GM18511 (cell line): ENCODE measurements around the gene OPN4.

Source experiments
- ATAC-seq: cut with Tn5 transposase; IDR thresholded peaks from one replicate; pipeline ENCODE4 v1.9.1; 2021; ENCODE audit warnings: mild to moderate bottlenecking, moderate library complexity; ENCODE audit not compliant: unreplicated experiment

The OPN4 gene

DNA sequence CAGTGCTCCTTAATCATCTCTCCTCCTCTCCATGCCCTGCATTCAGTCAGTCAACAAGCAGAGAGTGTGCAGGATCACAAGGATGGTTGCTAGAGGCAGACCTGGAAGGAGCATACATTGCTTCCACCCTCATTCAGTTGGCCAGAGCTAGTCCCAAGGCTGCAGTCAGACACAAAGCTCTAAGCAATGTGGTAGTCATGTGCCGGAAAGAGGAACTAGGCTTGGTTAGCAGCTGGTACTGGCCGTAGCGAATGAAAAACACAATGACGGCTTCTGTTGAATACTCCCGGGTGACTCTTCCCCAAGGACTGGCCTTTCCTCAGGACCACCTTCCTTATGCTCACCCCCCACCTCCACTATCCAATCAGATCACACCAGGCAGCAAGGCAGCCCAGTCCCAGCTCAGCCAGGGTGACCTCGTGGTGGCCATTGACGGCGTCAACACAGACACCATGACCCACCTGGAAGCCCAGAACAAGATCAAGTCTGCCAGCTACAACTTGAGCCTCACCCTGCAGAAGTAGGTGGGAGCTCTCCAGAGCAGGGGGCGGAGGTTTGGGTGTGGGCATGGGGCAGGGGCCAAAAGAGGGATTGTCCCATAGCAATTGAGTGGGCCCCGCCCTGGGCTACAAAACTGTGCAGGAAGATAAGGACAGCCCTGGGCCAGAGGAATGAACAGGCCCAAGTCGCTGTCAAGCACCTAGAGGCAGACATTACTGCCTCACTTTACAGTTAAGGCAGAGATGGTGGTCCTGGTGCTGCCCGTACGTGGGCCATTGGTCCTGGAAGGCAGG lies 24.8 kb downstream of the OPN4 start:
- peak; percentile 78 for ATAC-seq

DNA sequence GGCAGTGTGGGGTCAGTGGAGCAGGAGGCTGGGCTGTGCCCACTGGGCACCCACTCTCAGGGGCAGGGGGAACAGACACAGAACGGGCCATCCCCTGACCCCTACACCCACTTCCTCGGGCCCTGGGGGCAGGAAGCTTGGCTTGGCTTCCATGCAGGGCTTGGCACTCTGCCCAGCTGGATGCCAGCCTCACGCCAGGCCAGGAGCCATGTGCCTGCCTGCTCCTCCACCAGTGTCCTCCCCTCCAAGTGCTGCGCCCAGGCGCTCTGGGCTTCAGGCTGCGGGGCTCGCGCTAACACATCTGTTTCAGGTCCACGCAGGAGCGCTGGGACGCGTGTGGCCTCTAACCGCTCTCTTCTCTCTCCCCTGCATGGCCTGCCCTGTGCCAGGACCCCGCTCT lies 26.7 kb downstream of the OPN4 start:
- no peak for ATAC-seq

DNA sequence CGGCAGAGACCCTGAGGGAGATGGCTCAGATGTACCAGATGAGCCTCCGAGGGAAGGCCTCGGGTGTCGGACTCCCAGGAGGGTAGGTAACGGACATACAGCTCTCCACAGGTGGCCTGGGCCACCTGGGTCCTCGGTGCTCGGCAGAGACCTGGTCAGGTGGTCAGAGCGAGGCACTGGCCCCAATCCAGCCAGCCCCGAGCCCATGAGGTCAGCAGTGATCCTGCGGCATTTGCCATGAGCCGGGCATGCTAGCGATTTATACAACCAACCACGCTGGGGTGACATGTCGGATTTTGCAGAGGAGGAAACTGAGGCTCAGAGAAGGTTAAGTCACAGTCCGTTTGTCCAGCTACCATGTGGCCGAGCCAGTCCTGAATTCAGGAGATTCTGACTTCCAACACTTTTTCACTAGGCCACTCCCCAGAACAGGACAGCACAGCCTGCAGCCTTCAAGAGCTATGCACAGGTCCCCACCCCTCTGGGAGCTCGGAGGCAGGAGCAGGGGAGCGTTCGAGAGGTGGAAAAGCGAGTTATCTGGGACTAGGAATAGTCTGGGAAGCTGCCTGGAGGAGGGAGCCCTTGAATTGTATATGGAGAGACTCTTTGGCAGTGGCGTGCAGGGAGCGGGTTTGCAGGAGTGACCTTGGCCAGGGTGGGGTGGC lies 27.5 kb downstream of the OPN4 start:
- ATAC-seq: no peak

DNA sequence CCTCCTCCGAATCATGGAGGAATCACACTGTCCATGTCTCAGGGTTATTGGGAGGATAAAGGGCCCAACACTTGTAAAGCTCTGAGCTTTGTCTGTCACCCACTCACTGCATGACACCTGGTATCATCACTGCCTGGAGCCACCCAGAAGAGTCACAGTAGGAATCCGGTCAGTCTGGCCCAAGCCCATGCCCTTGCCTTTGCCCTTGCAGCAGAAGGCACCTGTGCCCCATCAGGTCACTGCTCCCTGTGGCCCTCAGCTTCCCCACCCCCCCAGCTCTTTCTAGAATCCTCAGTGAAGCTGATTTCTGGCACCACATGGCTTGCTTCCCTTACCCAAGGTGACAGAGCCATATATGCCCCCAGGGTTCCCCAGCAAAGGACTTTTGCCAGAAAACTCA lies 28.3 kb downstream of the OPN4 start:
- ATAC-seq: no peak

DNA sequence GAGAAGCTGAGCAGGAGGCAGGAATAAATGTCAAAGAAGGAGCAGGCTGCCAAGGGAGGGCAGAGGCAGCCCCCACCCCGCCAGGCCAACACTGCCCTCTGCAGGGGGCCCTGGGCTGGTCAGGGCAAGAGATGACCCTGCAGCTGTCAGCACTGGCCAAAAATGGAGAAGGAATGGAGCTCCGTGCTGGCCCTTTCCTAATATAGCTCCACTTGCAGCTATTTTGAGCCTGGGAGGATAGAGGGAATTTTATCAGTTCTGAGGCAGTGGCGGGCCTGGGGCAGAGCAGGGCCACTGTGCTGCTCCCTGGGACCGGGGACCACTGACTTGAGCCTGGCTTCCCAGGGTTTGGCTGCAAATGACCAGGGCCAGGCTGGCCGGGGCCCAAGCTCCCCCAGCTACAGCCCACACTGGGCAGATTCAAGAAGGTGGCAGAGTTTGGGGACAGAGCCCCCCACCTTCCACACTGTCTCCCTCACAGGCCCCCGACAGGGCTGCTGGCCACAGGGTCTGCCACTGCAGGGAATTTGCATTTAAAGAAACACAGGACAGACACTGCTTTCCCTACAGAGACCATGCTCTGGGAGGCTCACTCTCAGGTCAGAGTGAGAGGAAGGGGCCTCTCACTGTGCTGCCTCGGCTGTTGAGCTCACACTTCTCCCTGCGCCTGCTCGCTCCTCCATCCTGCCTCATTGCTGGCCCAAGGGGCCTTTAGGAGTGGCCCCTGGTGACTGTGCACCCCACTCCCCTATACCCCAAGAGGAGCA lies 30.2 kb downstream of the OPN4 start:
- no peak for ATAC-seq

DNA sequence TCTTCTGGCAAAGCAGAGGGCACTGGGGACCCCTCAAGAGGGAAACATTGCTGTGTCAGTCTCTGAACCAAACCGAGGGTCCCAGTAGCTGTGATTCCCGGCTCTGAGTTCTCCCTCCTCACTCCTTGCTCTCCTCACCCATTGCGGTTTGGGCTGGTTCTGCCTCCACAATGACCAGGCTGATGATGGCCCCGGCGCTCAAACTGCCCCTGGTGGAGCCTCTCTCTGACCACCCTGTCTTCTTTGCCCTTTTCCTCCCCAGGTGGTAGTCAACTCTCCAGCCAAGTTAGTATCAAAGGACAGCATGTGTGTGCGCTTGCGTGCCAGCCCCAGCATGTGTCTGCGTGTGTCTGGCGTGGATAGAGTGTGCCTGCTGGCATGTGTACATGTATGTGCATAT lies 31.1 kb downstream of the OPN4 start:
- no peak for ATAC-seq

DNA sequence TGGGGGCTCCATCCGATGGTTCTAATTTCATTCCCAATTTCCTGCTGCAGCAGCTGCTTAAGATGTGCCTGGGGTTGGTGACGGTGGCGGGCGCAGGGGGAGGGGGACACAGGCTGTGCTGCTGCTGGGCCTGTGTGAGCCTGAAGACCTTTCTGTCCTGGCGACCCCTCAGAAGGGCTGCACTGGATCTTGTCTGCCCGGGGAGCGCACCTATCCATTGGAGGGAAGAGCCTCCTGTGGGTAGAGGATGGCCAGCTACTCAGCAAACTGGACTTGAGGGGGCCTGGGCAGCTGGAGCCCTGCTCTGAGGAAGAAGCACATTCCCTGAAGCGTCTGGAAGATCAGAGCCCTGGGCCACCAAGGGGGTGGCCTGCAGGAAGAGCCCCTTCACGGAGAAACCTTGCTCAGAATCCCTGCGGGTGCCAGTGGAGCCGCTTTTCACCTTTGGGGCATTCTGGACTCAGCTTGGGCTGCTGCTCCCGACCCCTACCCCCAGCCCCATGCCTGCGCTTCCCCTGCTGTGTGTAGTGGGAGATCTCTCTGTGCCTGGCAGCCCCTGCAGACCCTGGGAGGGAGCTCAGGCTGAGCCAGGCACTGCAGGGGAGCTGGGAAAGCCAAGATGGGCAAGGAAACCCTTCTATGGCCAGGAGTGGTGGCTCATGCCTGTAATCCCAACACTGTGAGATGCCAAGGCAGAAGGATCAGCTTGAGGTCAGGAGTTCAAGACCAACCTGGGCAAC lies 31.7 kb downstream of the OPN4 start:
- no peak for ATAC-seq

DNA sequence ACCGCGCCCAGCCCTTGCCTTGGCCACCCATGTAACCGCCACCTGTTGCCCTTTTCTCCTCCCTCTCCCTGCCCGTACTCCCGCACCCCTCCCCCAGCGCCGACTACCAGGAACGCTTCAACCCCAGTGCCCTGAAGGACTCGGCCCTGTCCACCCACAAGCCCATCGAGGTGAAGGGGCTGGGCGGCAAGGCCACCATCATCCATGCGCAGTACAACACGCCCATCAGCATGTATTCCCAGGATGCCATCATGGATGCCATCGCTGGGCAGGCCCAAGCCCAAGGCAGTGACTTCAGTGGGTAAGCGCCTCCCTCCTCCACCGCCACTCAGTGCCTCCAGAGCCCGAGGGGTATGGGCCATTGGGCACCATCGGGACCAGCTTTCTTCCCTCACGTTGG lies 32.6 kb downstream of the OPN4 start:
- no peak for ATAC-seq

DNA sequence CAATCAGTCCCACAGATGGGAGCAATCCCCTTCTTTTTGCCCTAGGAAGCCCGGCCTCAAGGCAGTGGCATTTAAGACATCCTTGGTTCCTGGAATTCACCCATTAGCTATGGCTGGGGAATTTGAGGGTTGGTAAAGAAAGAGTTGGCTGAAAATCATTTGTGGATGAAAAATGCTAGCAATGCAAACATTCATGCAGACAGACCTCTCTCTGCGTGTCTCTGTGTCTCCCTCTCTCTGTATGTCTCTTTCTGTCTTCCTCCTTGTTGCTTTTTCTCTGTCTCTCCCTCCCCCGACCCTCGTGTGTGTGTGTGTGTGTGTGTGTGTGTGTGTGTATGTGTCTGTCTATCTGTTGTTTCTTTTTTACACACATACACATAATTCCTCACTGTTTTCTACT lies 33.4 kb downstream of the OPN4 start:
- no peak for ATAC-seq

DNA sequence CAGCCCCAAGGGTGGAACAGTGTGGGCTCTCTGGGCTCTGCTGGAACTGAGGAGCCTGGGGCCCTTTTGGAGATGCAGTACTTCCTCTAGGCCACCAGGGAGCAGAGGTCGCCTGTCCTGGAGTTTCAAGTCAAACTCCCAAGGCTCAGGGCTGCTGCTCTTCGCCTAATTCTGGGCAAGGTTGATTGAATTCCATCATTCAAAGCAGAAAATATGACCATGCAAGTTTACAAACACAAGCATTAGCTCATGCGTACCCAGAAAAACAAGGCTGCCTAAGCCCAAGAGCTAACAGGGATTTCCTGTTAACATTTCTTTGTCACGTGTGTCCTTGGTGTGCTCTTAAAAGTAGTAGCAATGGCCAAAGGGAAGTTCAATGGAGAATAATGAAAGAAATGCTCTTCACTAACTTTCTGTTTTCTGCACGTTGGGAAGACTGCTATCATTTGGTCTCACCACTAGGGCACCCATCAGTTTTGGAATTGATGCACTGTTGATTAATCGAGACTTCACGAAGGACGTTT lies 34.1 kb downstream of the OPN4 start:
- ATAC-seq: peak; percentile 77

DNA sequence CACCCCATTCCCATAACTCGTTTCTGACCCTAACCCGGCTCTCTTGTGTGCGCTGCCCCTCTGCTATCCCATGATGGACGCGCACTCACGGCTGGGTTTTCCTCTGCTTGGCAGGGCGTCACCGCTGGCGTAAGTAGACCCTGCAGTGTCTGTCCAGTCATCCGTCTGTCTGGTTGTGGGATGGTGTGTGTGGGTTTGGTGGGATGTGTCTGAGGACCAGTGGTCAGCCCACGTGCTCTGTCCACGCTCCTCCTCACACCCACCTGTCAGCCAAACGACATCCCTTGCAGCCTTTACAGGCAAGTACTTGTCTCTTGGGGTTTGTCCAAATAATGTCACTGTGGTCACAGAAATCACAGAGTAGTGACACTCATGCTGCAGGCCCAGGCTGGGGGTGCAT lies 34.8 kb downstream of the OPN4 start:
- no peak for ATAC-seq

DNA sequence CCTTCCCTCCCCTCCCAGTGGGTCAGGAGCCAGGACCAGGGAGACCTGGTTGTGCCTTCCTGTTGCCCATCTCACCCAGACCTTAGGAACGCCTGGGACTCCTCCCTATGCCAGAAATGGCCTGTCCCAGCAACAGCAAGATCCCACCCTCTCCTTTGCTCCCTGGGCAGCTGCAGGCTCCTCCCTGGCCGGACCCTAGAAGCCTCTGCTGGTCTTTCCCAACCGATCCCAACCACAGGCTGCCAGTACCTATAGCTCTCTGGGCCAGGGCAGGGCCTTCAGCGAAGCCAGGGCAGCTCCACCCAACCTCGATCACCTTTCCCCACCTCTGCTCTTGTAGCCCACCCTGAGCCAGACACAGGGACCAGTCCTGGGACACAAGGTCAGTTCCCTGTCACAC lies 35.9 kb downstream of the OPN4 start:
- no peak for ATAC-seq

DNA sequence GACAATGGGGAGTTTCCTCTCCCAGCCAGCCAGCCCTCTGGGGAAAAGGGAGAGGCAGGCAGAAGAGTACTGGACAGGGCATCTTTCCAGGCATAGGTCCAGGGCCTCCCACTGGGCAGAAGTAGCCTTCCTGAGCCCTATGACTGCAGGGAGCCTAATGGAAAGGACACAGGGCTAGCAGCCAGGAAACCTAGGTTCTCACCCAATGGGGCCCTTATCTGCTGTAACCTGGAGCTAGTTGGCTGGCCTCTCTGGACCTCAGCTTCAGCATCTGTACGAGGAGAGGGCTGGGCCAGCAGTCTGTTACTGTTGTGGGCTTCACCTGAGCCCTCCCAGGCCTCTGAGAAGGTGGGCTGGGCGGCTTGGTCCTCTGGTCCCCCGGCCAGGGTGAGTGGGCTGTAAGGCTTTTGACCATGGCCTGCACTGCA lies 36.3 kb downstream of the OPN4 start:
- ATAC-seq: no peak

DNA sequence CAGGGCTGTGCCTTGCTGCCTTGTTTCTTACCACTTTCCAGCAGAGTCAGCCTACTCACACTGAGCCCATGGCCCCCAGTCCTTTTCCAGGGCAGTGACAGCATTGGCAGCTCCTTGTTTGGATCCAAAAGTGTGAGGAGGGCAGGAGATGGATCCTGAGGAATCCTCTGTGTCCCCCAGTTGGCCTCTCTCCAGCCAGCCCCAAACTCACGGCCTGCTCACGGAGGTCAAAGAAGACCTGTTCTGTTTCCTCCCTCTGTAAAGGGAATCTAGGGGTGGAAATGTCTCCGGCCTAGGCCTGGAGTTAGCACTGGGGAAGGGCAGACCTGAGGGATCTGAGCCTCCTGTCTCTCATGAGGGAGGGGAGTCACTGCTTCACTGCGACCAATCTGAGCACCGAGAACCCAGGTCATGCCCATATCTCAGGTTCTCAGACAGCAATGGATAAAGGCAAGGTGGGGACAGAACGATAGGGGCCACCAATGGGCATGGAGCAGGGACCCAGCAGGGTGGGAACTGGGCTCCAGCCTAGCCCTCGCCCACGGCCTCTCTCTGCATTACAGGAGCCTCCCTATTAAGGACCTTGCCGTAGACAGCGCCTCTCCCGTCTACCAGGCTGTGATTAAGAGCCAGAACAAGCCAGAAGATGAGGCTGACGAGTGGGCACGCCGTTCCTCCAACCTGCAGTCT lies 37.1 kb downstream of the OPN4 start:
- no peak for ATAC-seq

DNA sequence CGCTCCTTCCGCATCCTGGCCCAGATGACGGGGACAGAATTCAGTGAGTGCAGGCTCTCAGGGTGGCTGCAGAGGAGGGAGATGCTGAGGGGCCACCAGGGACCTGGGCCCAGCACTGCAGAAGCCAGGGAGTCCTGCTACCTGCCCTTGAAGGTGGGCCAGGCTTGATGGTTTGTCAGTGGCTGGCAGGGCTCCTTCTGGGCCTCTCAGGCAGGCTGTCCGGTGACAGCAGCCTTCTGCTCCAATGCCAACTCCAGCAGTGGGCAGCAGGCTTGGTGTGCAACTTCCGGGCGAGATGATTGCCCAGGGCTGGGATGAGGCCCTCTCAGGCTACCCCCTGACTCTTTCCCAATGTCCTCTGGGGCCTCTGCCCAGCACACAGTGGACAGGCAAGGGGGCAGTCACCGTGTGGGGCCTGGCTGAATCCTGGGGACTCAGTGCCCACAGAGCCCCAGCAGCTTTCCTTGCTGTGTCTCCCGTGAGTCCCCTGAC lies 37.7 kb downstream of the OPN4 start:
- ATAC-seq: no peak

DNA sequence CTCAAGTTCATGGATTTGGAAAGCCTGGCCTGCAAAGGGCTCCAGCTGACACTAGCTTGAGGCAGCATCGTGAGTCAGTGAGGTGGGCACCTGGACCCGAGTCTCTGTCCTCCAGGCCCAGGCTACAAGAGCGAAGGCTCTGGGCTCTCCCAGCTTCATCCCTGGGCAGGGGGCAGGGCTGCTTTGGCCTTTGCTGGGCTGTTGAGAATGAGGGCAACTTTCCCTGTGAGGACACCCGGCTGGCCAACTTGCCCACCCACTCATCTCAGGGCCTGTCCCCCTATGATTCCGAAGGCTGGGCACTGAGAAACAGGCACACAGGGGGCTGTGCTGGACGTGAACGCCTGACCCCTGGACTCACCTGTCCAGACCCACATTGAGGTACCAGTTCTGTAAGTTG lies 38.3 kb downstream of the OPN4 start:
- ATAC-seq: no peak

DNA sequence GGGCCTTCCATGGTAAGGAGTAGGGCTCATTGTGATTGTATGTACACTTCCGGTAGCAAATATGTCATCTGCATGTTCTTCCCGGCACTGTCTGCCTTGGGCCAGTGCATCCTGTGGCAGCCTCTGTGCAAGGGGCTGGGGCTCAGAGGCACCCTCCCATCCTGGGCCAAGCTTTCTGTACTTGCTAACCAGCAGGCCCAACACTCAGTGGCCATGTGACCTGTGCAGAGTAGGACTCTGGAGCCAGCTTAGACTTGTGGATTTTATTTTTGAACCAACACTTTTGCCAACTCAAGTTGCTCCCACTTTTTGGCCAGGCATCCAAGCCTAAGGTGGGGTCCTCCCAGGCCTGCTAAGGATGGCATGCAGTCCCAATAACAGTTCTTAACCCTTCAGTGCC lies 38.9 kb downstream of the OPN4 start:
- ATAC-seq: no peak

DNA sequence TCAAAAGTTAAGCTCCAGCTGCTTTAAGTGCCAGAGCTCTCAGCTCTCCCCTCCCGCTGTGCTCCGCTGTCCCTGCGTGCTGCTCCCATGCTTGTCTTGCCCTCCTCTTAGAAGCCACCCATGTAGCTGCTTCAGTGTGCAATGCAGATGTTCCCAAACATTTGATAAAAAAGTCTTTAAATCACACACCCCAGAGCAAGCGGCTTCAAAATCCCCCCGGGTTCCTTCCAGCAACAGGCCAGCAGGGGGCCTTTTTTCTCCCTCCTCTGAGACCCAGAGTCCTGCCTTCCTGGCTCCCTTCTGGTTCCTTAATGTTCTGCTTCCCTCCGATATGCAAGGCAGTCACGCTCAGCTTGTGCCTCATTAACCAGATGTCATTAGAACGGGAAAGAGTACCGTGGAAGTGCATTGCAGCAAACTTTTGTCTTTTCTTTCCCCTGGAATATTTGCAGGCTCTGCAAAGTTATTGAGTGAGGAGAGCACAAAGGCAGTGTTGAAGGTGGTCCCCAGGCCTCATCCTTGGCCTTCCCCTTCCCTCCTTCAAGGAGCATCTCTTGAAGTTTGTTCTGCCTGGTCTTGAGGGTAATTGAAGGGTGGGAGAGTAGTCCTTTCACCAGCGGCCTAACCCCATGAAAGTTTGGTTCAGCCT lies 39.5 kb downstream of the OPN4 start:
- no peak for ATAC-seq

DNA sequence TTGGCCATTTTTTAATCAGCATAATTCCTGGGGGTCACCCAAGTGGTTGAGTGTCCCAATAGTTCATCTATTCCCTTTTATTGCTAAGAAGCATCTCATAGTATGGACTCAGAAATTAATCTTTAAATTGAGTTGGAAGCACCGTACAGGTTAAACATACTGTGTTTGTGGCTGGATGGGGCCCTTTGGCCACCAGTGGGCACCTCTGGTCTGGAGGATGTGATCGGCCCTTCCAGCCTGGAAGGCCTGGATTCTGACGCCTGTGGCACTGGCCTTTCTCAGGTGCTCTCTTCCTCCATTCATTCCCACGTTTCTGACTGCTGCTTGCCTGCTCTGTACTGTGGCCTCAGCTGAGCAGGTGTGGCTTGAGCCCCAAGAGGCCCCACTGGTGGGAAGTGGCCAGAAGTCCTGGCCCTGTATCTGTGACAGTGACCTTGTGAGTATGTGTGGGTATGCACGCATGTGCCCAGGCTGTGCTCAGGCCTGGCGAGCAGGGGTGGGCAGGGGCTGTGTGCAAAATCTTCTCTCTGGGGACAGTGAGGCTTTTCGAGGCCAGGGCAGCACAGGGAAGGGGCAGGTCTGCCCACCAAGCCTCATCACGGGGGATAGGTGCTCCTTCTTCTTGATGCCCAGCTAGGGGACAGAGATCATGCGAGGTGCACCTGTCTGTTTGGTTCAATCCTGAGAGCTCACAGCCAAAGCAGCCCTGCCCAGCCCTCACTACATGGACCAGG lies 44.0 kb downstream of the OPN4 start:
- no peak for ATAC-seq
